Thoracic aorta (tissue), 2 donors: Measurements from ENCODE around the gene TBC1D1. TPM values are rescaled to one million over a fixed set of nuclear protein-coding genes. Genes with fewer than 3 reads are reported as not detected.

Experiments
- ATAC-seq: fragments of 150-250 bp; one replicate; pipeline ENCODE4 v1.8.0; 2017; ENCODE audit warnings: low read depth; ENCODE audit not compliant: insufficient number of reproducible peaks, low FRiP score
- DNase-seq: peaks from one replicate; pipeline ENCODE4 v3.0.0-alpha.2; 2020; ENCODE audit warnings: low spot score
- H3K27ac ChIP-seq, 2 donors: fragments of 200-600 bp; sonication (generic); 1 replicate in 1 of 2; 2 replicates in 1 of 2; pipeline ENCODE4 v1.5.1; 2016; ENCODE audit warnings: mild to moderate bottlenecking in 2 of 2, moderate library complexity in 2 of 2
- H3K27me3 ChIP-seq: fragments of 200-600 bp; sonication (generic); replicated peaks from 2 replicates; pipeline ENCODE4 v1.6.0; 2016; ENCODE audit warnings: mild to moderate bottlenecking; ENCODE audit not compliant: insufficient read depth
- H3K36me3 ChIP-seq: fragments of 200-600 bp; sonication (generic); one replicate; pipeline ENCODE4 v1.5.1; 2016
- H3K4me1 ChIP-seq, 2 donors: fragments of 200-600 bp; sonication (generic); 1 replicate in 1 of 2; 2 replicates in 1 of 2; pipeline versions ENCODE4 v1.5.1 to v1.6.0; 2016; ENCODE audit warnings: low read depth in 2 of 2, mild to moderate bottlenecking in 1 of 2; ENCODE audit not compliant: control insufficient read depth in 1 of 2
- H3K4me3 ChIP-seq: fragments of 200-600 bp; sonication (generic); 2 replicates; pipeline ENCODE4 v1.5.1; 2016; ENCODE audit warnings: mild to moderate bottlenecking
- H3K9me3 ChIP-seq: fragments of 200-600 bp; sonication (generic); 2 replicates; pipeline ENCODE4 v1.5.1; 2016
- CTCF ChIP-seq: fragments of 200-600 bp; sonication (generic); IDR thresholded peaks from one replicate; pipeline ENCODE4 v1.5.1; 2019; ENCODE audit warnings: antibody characterized with exemption
- total RNA-seq, 2 donors: library from RNA; depleted of rRNA; stranded (reverse); fragments of >200 nt; gene quantifications; one replicate each; pipeline versions ENCODE4 v1.1.0 to v1.2.3, GENCODE V29; 2016

Gene TBC1D1
- total RNA-seq, 2 donors from 2014 or later, result 152 to 206 TPM

GRCh38 chr4:38149997-38150671 is 259.2 kb downstream of the TBC1D1 start:
- ATAC-seq (no peak), DNase-seq (no peak)
- Histone ChIP-seq H3K9me3 (no peaks in the 10 kb centered on the region), H3K27ac (no peak overlapping the region), H3K27me3 (no peaks in the 10 kb centered on the region), H3K4me3 (no peak overlapping the region), H3K4me1 (peaks cover 5 to 33% of the 10 kb centered on the region in 2 donors), H3K36me3 (no peaks in the 10 kb centered on the region)
- TF ChIP-seq CTCF, result no peak

DNA sequence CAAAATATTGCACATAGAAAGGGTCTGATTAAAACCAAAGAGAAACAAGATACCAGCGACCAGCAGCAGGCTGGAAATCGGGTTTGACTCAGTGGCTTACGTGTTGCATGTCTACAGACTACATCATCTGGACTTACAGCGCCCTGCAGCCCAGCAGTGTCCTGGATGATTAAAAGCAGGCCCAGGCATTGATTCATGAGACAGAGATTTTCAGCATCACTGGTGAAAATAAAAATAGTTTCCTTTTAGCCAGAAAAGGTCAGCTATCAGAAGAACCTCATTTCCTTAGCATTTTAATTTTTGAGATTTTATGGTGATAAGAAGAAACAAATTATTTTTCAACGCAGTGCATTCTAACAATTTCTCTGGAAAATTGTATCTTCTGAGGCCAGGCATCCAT is 259.9 kb downstream of the TBC1D1 start:
- TF ChIP-seq CTCF, result no peak
- H3K4me1 ChIP-seq, result peaks cover 8 to 27% of the 10 kb centered on the region in 2 donors
- H3K9me3 ChIP-seq, result no peaks in the 10 kb centered on the region
- H3K36me3 ChIP-seq, result no peaks in the 10 kb centered on the region
- no peak for DNase-seq
- no peak for ATAC-seq
- no peaks in the 10 kb centered on the region for H3K27me3 ChIP-seq
- no peak overlapping the region for H3K27ac ChIP-seq
- H3K4me3 ChIP-seq, result no peak overlapping the region

DNA sequence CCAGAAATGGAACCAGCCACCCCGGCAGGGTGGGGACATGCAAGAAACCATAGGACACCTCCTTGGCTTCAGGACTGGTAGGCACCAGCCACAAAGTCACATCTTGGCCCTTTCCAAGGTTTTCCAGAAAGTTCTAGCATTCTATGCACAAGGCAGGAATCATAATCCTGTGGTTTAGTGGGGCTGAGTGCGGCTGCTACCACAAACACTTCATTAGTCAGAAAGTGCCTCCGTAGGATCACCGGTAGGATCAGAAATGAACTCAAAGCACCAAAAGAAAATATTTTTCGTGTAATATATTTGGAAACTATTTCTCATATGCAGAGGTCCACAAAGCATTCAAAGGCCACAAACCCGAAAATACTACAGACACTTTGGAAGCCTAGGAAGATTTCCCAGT is 261.0 kb downstream of the TBC1D1 start:
- Histone ChIP-seq H3K36me3 (no peaks in the 10 kb centered on the region), H3K4me1 (peaks cover 8 to 26% of the 10 kb centered on the region in 2 donors), H3K4me3 (no peak overlapping the region), H3K9me3 (no peaks in the 10 kb centered on the region), H3K27me3 (no peaks in the 10 kb centered on the region), H3K27ac (no peak overlapping the region)
- no peak for DNase-seq
- TF ChIP-seq CTCF, result no peak
- ATAC-seq, result no peak

DNA sequence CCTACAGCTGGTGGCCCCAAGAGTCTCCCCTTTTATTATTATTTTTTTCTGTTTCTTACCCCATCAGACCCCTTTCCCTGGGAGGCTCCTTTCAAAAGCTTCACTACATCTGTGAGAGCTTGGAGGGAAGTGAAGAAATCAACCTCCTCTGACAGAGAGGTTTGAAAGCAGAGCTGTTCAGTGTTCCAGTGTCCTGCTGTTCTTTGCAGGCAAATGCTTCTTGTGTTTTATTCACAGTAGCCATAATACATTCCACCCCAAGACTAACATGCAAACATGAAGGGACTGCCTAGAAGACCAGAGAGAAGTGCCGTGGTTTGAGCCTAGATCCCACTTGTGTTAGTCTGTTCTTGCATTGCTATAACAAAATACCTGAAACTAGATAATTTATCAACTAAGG is 261.4 kb downstream of the TBC1D1 start:
- DNase-seq (no peak), ATAC-seq (no peak)
- no peak overlapping the region for H3K27ac ChIP-seq
- H3K36me3 ChIP-seq, result no peaks in the 10 kb centered on the region
- peaks cover 8 to 26% of the 10 kb centered on the region in 2 donors for H3K4me1 ChIP-seq
- no peaks in the 10 kb centered on the region for H3K27me3 ChIP-seq
- TF ChIP-seq CTCF, result no peak
- no peak overlapping the region for H3K4me3 ChIP-seq
- H3K9me3 ChIP-seq, result no peaks in the 10 kb centered on the region

DNA sequence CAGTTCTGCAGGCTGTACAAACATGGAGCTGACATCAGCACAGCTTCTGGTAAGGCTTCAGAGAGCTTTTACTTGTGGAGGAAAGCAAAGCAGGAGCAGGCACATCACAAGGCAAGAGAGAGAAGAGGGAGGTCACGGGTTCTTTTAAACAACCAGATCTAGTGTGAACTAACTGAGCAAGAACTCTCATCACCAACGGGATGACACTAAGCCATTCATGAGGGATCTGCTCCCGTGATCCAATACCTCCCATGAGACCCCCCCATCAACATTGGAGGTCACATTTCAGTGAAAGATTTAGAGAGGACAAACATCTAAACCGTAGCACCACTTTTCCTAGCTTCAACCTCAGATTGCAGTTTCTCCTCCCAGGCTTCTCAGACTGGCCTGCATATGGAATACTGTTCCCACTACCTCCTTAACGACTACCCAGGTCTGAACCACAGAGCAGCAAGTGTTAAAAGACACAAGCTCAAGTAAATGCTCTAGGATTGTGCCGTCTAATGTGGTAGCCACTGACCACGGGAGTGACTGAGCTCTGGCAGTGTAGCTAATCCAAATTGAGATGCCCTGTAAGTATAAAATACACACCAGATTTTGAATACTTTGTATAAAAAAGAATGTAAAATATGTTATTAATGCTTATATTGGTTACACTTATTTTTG is 262.0 kb downstream of the TBC1D1 start:
- Histone ChIP-seq H3K36me3 (no peaks in the 10 kb centered on the region), H3K4me1 (peaks cover 8 to 26% of the 10 kb centered on the region in 2 donors), H3K4me3 (no peak overlapping the region), H3K27ac (no peak overlapping the region), H3K27me3 (no peaks in the 10 kb centered on the region), H3K9me3 (no peaks in the 10 kb centered on the region)
- DNase-seq (no peak), ATAC-seq (no peak)
- no peak for TF ChIP-seq CTCF
